Colonic mucosa (tissue), 4 donors: Measurements from ENCODE around the gene THSD7A. TPM values are rescaled to one million over a fixed set of nuclear protein-coding genes. Genes with fewer than 3 reads are reported as not detected.

Experiments
- DNase-seq: peaks from one replicate; pipeline ENCODE4 v3.0.0-alpha.2; 2020
- H3K27ac ChIP-seq: fragments of 200-600 bp; one replicate; pipeline ENCODE4 v1.8.0; 2021
- H3K27me3 ChIP-seq: fragments of 200-600 bp; one replicate; pipeline ENCODE4 v1.8.0; 2021
- H3K36me3 ChIP-seq: fragments of 200-600 bp; one replicate; pipeline ENCODE4 v1.8.0; 2021
- H3K4me1 ChIP-seq: fragments of 200-600 bp; one replicate; pipeline ENCODE4 v1.8.0; 2021; ENCODE audit warnings: mild to moderate bottlenecking
- H3K4me3 ChIP-seq: fragments of 200-600 bp; one replicate; pipeline ENCODE4 v1.8.0; 2021
- H3K9ac ChIP-seq, 2 donors: one replicate each; pipeline ENCODE4 v1.7.0; 2013; ENCODE audit warnings: control low read depth in 2 of 2, low read depth in 2 of 2, low read length in 2 of 2
- H3K9me3 ChIP-seq: fragments of 200-600 bp; one replicate; pipeline ENCODE4 v1.8.0; 2021
- CTCF ChIP-seq: fragments of 200-600 bp; IDR thresholded peaks from one replicate; pipeline ENCODE4 v1.8.0; 2022; ENCODE audit warnings: antibody characterized with exemption, mild to moderate bottlenecking
- intact Hi-C: fragments of 100-400 bp; cut with DNase I; formaldehyde crosslinking; loops from one replicate; pipeline ENCODE4 v1.14.1; 2022
- total RNA-seq, 2 donors: library from RNA; stranded (reverse); fragmentation: NEBNext Ultra II Directional in 1 of 2; extraction: Animal tissue kit (Norgen Biotek cat#: 25700) in 1 of 2; gene quantifications; one replicate each; pipeline ENCODE4 v1.2.1, GENCODE V29; 2021
- donor health status: healthy.
- donor health status: DM: no; HTN: no; CAD: no.
- donor health status: DM: no; HTN: no; CAD: no.

Gene THSD7A
- total RNA-seq, 2 donors from 2014 or later = 2.1 to 2.3 TPM

GRCh38 chr7:11710377-11710776 is 121.6 kb downstream of the THSD7A start:
- H3K9me3 ChIP-seq = no peaks in the 10 kb centered on the region
- no peak for TF ChIP-seq CTCF

GRCh38 chr7:11709196-11709595 is 122.8 kb downstream of the THSD7A start:
- no peaks in the 10 kb centered on the region for H3K36me3 ChIP-seq
- no peaks in the 10 kb centered on the region for H3K27me3 ChIP-seq
- H3K4me3 ChIP-seq = no peak overlapping the region
- DNase-seq = no peak
- TF ChIP-seq CTCF = no peak
- no peaks in the 10 kb centered on the region for H3K9me3 ChIP-seq
- H3K4me1 ChIP-seq = no peaks in the 10 kb centered on the region
- H3K9ac ChIP-seq = no peak overlapping the region
- no peak overlapping the region for H3K27ac ChIP-seq
- intact Hi-C loops = no loop called here

More at GRCh38 chr7:11710377-11710776, 121.6 kb downstream of the THSD7A start:
- Histone ChIP-seq H3K9ac (no peak overlapping the region), H3K4me1 (no peaks in the 10 kb centered on the region), H3K27me3 (no peaks in the 10 kb centered on the region), H3K27ac (no peak overlapping the region), H3K4me3 (no peak overlapping the region), H3K36me3 (no peaks in the 10 kb centered on the region)
- intact Hi-C loops = no loop called here
- DNase-seq = no peak

GRCh38 chr7:11707606-11708193 is 124.3 kb downstream of the THSD7A start:
- no peak for TF ChIP-seq CTCF
- Histone ChIP-seq H3K36me3 (no peaks in the 10 kb centered on the region), H3K4me1 (no peaks in the 10 kb centered on the region), H3K27me3 (no peaks in the 10 kb centered on the region), H3K4me3 (no peak overlapping the region), H3K9ac (no peak overlapping the region), H3K27ac (no peak overlapping the region), H3K9me3 (no peaks in the 10 kb centered on the region)
- no peak for DNase-seq
- intact Hi-C loops = no loop called here

- Histone ChIP-seq H3K9ac (no peak overlapping the region), H3K27me3 (no peaks in the 10 kb centered on the region), H3K4me3 (no peak overlapping the region), H3K4me1 (no peaks in the 10 kb centered on the region), H3K27ac (no peak overlapping the region), H3K9me3 (no peaks in the 10 kb centered on the region), H3K36me3 (no peaks in the 10 kb centered on the region)
- intact Hi-C loops = no loop called here
- TF ChIP-seq CTCF = no peak
- peak; percentile 29 for DNase-seq
Measured at GRCh38 chr7:11706666-11707605, 125.1 kb downstream of the THSD7A start.

GRCh38 chr7:11703829-11704228 is 128.2 kb downstream of the THSD7A start:
- no peaks in the 10 kb centered on the region for H3K4me1 ChIP-seq
- intact Hi-C loops = no loop called here
- H3K9ac ChIP-seq = no peak overlapping the region
- no peak for TF ChIP-seq CTCF
- no peaks in the 10 kb centered on the region for H3K36me3 ChIP-seq
- no peak for DNase-seq
- H3K4me3 ChIP-seq = no peak overlapping the region
- H3K27me3 ChIP-seq = no peaks in the 10 kb centered on the region
- H3K9me3 ChIP-seq = no peaks in the 10 kb centered on the region
- H3K27ac ChIP-seq = no peak overlapping the region
